Activated naive CD4-positive, alpha-beta T cell treated with Interleukin-2 at 50 U/mL for 16 hours (primary cell): ENCODE measurements around the gene SLC28A1.
"Not testable (repeated sequence)": the region's sequence is repeated elsewhere in the genome, so short reads cannot be mapped to it uniquely, and the experiment has no call there.

ENCODE experiments used
- DNase-seq: peaks from one replicate; pipeline ENCODE4 v3.0.0-alpha.2; 2020

Gene SLC28A1

GRCh38 chr15:84980196-84981053 lies 96.0 kb downstream of the SLC28A1 start:
- peak; percentile 88 for DNase-seq

GRCh38 chr15:84981054-84981710 lies 96.7 kb downstream of the SLC28A1 start:
- DNase-seq = peak; percentile 97

GRCh38 chr15:84981711-84982300 lies 97.3 kb downstream of the SLC28A1 start, which contains the start of gene PDE8A:
PDE8A (plus strand) TSS chr15:84981856; CDS start chr15:84982163, 307 bp downstream.
- DNase-seq = peak; percentile 61

GRCh38 chr15:84982301-84982920 lies 97.9 kb downstream of the SLC28A1 start:
- peak; percentile 52 for DNase-seq

GRCh38 chr15:84983294-84983693 lies 98.8 kb downstream of the SLC28A1 start:
- DNase-seq = no peak

GRCh38 chr15:84983711-84984110 lies 99.2 kb downstream of the SLC28A1 start:
- no peak for DNase-seq

- no peak for DNase-seq
Observed at GRCh38 chr15:84985158-84985557, 100.7 kb downstream of the SLC28A1 start.

GRCh38 chr15:84987351-84987750 lies 102.9 kb downstream of the SLC28A1 start:
- DNase-seq = not testable (repeated sequence)

- no peak for DNase-seq
Observed at GRCh38 chr15:84987949-84988624, 103.6 kb downstream of the SLC28A1 start.

GRCh38 chr15:84988909-84989644 lies 104.6 kb downstream of the SLC28A1 start:
- no peak for DNase-seq

- DNase-seq = no peak
Observed at GRCh38 chr15:84990507-84990906, 106.0 kb downstream of the SLC28A1 start.

- no peak for DNase-seq
Observed at GRCh38 chr15:84991014-84991712, 106.7 kb downstream of the SLC28A1 start.

- peak; percentile 52 for DNase-seq
Observed at GRCh38 chr15:84992157-84992944, 107.9 kb downstream of the SLC28A1 start.
